Measurements from ENCODE around the gene SIX6. TPM values are rescaled to one million over a fixed set of nuclear protein-coding genes. Genes with fewer than 3 reads are reported as not detected.

The SIX6 gene
- total and polyA plus RNA-seq, 10 of the 15 experiments (the other 5 are each of a cell fraction or from before 2014, with no cell fraction given) = not detected

DNA sequence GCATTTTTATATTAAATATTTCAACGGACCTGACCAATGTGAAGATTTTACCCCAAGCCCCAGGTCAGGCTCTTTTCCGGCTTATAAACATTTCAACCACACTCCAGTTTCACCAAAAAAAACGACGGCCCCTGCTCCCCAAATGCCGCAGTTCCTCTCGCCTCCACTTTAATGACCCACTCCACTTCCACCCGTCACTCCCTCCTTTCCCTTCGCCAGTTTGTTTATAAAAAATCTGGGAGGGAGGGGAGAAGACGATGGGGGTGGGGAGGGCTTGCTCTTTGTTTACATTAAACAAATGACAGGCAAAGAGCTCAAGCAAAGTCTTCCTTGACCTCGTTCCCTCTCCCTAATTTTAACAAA is 5.4 kb downstream of the SIX6 start:
- POLR2A ChIA-PET = no interaction called here
- no TSS peak for BruUV-seq (replicated peaks)
- Histone ChIP-seq H3K4me2 (ENCODE audit: control insufficient read depth, insufficient read depth) (peak overlapping the region; percentile 64; the same call in 1 of the 2 replicates), H3K9me3 (replicated peaks; ENCODE audit: control insufficient read depth, insufficient read depth, low read length) (no peaks in the 10 kb centered on the region; the same call in 2 of the 3 replicates), H3K4me3 (no peak overlapping the region), H3K27me3 (replicated peaks in 1 of 2; ENCODE audit: control insufficient read depth in 2 of 2, insufficient read depth in 2 of 2, low read length in 1 of 2) (peaks cover 12 to 18% of the 10 kb centered on the region in 2 experiments), H4K20me1 (ENCODE audit: control insufficient read depth, insufficient read depth) (no peaks in the 10 kb centered on the region), H2AFZ (ENCODE audit: control insufficient read depth, low read depth, low read length) (no peak overlapping the region), H3K9ac (ENCODE audit: control insufficient read depth, insufficient read depth, low read length) (no peak overlapping the region), H3K4me1 (ENCODE audit: control insufficient read depth, insufficient read depth, low read length) (no peaks in the 10 kb centered on the region), H3K36me3 (ENCODE audit: control insufficient read depth in 2 of 2, insufficient read depth in 2 of 2, low read length in 1 of 2) (no peaks in the 10 kb centered on the region), H3K27ac (ENCODE audit: control insufficient read depth, insufficient read depth) (no peak overlapping the region), H3K79me2 (ENCODE audit: control insufficient read depth, insufficient read depth, low read length) (no peaks in the 10 kb centered on the region)
- DNase-seq (ENCODE audit: low read depth, low spot score) = no peak
- in situ Hi-C loops (cut with MboI) (no loop called here), intact Hi-C loops (cut with micrococcal nuclease; ENCODE audit: unreplicated experiment) (no loop called here)
- ATAC-seq = no peak
- WGBS (ENCODE audit: insufficient coverage, insufficient replicate concordance, low lambda C conversion rate, missing lambda C conversion rate) = 10% methylated on average over 10 of the region's 10 CpGs
- SMC1A ChIA-PET (ENCODE audit: uncharacterized antibody, unreplicated experiment) = interaction anchor here (0.6 kb wide), 1 partner anchor 1380 kb away, joined by 3 read pairs; no protein-coding TSS in a partner anchor
- no peak for FAIRE-seq
- TF ChIP-seq ASH2L (IDR thresholded peaks at IDR 0.05; ENCODE audit: borderline replicate concordance, low read depth) (no peak), NRF1 (conservative IDR thresholded peaks at IDR 0.05; ENCODE audit: low read depth, low read length) (no peak), HDGF (IDR thresholded peaks at IDR 0.05) (no peak), IRF4 (IDR thresholded peaks at IDR 0.05; ENCODE audit: low read depth, low read length) (no peak), JUND (IDR thresholded peaks at IDR 0.05; ENCODE audit: low read depth, low read length) (no peak), NFIC (IDR thresholded peaks at IDR 0.05; ENCODE audit: low read depth, low read length) (no peak), KLF5 (IDR thresholded peaks at IDR 0.05; ENCODE audit: partially characterized antibody) (no peak), SUPT20H (IDR thresholded peaks at IDR 0.05; ENCODE audit: borderline replicate concordance, control insufficient read depth, low read depth, low read length) (no peak), EZH2 (IDR thresholded peaks at IDR 0.05; ENCODE audit: borderline replicate concordance, control insufficient read depth, low read depth, low read length) (no peak), NBN (IDR thresholded peaks at IDR 0.05) (no peak)
- TF ChIP-seq, protein P1, sequence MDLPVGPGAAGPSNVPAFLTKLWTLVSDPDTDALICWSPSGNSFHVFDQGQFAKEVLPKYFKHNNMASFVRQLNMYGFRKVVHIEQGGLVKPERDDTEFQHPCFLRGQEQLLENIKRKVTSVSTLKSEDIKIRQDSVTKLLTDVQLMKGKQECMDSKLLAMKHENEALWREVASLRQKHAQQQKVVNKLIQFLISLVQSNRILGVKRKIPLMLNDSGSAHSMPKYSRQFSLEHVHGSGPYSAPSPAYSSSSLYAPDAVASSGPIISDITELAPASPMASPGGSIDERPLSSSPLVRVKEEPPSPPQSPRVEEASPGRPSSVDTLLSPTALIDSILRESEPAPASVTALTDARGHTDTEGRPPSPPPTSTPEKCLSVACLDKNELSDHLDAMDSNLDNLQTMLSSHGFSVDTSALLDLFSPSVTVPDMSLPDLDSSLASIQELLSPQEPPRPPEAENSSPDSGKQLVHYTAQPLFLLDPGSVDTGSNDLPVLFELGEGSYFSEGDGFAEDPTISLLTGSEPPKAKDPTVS (IDR thresholded peaks at IDR 0.05; ENCODE audit: low read depth, low read length) = no peak
- RAD21 ChIA-PET (ENCODE audit: unreplicated experiment) = no interaction called here
- CTCF ChIA-PET = interaction anchor here (0.9 to 1.4 kb wide), 3 partner anchors 12 to 165 kb away, joined by 3 read pairs; no protein-coding TSS in a partner anchor
